GM12865 (cell line): ENCODE measurements around the gene MYO1A.
A peak's percentile ranks its signal among the peaks of the same experiment; 100 is the strongest.
"Not testable (repeated sequence)": the region's sequence is repeated elsewhere in the genome, so short reads cannot be mapped to it uniquely, and the experiment has no call there.

Experiments used
- DNase-seq: peaks from one replicate; pipeline ENCODE4 v3.0.0; 2010; ENCODE audit warnings: low read depth
- H3K4me3 ChIP-seq: 2 replicates; pipeline ENCODE4 v1.5.1; 2011; ENCODE audit warnings: mild to moderate bottlenecking, low read depth, low read length, control low read depth
- TF ChIP-seq, protein P1 (sequence below): IDR thresholded peaks from 2 replicates; pipeline ENCODE4 v1.5.1; 2011; ENCODE audit warnings: low read length, control low read depth, low read depth, inconsistent platforms; ENCODE audit not compliant: insufficient read depth; ENCODE audit errors: missing control alignments

The MYO1A gene

DNA sequence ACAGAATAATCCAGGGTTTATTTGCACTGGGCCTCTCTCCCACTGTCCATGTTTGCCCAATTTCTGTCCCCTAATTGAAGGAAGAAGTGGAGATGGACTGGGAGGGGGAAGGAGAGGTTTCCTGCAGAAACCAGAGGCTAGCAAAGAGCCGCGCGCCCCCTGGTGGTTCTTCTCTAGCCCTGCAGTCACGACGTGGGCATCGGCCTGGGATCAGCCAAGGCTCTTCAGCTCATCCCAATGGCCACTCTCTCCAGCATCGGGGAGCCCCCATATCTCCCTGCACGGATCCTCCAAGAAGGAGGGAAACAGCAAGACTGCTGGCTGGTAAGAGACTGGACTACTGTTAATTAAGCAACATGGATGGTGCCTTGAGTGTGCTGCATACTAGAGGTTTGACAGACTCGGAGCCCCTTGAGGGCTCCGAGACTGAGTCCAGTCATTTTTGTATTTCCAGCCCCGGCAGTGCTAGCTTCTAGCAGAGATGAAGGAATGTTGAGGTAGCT lies 62.3 kb downstream of the MYO1A start:
- DNase-seq = peak; percentile 79
- H3K4me3 ChIP-seq = no peak overlapping the region
- TF ChIP-seq, protein P1, sequence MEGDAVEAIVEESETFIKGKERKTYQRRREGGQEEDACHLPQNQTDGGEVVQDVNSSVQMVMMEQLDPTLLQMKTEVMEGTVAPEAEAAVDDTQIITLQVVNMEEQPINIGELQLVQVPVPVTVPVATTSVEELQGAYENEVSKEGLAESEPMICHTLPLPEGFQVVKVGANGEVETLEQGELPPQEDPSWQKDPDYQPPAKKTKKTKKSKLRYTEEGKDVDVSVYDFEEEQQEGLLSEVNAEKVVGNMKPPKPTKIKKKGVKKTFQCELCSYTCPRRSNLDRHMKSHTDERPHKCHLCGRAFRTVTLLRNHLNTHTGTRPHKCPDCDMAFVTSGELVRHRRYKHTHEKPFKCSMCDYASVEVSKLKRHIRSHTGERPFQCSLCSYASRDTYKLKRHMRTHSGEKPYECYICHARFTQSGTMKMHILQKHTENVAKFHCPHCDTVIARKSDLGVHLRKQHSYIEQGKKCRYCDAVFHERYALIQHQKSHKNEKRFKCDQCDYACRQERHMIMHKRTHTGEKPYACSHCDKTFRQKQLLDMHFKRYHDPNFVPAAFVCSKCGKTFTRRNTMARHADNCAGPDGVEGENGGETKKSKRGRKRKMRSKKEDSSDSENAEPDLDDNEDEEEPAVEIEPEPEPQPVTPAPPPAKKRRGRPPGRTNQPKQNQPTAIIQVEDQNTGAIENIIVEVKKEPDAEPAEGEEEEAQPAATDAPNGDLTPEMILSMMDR = peak; percentile 95

DNA sequence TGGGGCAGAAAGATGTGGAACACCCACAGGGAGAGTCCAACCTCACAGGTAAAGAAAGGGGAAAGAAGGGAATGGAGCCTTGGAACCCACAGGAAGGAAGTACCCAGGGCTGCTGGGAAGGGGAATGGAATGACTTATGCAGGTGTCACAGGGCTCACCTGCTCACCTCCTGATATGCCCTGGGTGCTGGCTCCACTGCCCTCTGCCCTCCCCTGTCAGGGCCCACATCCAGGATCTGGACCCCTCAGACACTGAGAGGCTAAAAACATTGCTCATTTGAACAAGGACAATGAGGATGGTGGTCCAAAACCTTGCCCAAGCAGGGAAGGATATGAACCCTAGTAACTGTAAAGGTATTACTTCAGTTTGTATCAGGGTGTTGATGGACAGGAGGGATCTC lies 62.9 kb downstream of the MYO1A start:
- DNase-seq = no peak
- TF ChIP-seq, protein P1 = no peak
- H3K4me3 ChIP-seq = no peak overlapping the region

DNA sequence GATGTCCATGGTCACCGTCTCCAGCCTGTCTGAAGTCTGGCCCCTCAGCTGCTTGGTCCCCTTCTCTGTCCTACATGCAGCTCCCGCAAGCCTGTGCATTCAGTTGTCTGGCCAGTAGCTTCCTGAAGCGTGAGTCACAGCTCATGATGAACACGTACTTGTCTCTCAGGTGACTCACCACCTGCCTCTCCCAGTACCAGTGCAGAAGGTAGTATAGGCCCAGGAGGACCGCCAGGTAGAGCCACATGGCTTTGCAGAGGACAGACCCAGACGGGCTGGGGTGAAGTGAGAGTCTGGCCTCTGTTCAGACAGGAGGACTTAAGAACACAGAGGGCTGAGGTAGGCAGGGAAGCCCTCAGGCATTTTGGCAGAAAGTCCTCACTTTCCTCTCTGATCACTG lies 64.2 kb downstream of the MYO1A start:
- DNase-seq, H3K4me3 ChIP-seq: not testable (repeated sequence)

DNA sequence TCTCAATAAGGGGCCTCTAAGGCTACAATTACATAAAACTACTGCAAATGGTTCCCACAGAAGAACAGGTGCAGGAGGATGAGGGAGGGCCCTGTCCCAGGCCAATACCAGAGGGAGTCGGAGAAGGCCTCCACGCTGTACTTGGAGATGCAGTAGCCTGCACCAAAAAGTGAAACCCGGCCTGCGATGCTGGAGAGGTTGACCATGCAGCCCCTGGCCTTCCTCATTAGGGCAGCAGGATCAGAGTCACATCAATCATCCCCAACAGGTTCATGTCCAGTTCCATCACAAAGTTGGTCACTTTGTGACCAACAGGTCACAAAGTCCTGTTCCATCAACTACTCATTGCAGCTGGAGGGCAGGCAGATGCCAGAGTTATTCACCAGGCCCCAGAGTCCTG lies 66.5 kb downstream of the MYO1A start:
- H3K4me3 ChIP-seq = no peak overlapping the region
- TF ChIP-seq, protein P1 = no peak
- DNase-seq = no peak

DNA sequence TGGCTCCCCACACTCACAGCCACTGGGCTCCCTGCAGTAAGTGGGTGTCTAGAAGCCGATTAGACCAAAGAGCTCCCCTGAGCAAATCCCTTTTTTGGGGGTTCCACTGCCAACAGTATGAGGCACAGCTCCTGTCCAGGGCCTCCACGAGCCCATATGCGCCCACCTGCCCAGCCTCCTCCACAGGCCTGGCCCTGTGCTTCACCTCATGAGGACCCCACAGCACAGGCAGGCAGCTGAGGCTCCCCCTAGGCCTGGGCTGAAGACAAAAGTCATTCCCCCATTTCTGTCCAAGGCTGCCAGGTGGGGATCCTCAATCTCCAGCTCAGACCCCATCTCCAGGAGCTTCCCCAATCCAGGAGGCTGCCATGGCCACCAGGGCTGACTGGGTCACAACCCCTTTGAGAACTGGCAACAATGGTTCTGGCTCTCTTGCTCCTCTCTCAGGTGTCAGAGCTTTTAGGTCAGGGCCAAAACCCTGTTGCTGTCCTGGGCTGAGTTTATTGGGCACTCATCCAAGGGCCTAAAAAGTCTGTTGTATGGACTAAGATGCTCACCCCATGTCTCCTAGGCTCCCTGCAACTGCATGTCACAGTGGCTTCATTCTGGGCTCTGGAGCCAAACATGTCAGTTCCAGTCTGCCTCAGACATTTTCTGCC lies 67.2 kb downstream of the MYO1A start:
- not testable (repeated sequence) for DNase-seq, H3K4me3 ChIP-seq

DNA sequence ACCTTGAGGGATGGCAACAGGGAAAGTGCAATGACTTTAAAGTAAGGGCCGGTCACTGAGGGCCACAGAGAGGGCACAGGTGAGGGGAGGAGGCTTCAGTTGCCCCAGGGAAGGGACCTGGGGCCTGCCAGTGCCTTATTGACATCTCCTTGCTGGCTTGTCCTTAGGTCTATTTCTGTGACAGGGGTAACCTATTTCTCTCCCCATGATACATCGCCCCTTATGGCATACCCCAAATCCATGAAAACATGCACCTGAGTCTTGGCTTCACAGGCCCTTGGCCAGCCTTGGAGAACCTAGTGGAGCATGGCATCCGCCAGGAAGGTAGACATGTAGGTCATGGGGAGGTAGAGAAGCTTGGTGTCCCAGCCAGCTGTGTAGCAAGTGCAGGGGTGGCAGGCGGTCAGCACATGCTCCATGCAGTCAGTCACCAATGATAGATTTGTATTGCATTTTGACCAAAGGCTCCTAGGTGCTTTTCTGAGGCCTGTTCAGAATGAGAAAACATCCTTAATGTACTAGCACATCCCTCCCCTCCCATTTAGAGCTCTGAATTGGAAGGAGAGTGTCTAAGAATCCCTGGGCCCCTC lies 68.9 kb downstream of the MYO1A start:
- H3K4me3 ChIP-seq = no peak overlapping the region
- DNase-seq = no peak
- TF ChIP-seq, protein P1 = no peak

DNA sequence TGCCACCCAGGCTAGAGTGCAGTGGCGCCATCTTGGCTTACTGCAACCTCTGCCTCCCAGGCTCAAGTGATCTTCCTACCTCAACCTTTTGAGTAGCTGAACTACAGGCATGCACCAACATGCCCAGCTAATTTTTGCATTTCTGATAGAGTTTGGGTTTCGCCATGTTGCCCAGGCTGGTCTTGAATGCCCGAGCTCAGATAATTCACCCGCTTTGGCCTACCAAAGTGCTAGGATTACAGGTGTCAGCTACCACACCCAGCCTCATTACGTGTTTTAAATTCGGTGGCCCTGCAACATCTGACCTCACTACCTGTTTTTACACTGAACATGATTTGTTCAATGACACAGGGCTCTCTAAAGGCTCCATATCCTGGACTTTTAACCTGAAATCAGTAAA lies 69.7 kb downstream of the MYO1A start:
- no peak for DNase-seq
- H3K4me3 ChIP-seq = no peak overlapping the region
- TF ChIP-seq, protein P1 = no peak

DNA sequence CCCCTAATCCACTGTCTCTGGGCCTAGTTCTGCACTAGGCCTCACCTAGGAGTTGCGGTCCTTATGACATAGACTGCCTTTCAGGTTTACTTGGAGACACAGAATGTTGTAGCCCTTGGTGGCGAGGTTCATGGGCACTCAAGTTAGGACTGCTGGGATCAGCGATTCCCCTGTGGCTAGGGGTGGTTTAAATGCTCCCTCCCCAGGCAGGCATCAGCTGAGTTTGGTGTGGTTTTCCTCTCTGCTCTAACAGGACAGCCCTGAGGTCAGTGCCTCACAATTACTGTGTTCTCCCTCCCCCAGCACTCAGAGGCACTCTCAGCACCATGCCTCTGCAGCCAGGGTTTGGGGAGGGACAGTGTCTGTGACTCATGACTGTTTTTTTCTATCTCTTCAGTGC lies 70.3 kb downstream of the MYO1A start:
- TF ChIP-seq, protein P1 = no peak
- no peak overlapping the region for H3K4me3 ChIP-seq

More for the DNA sequence above, 70.3 kb downstream of the MYO1A start:
- DNase-seq = no peak
